HG03565 (cell line): ENCODE results near the gene SPTBN1.
"Not testable (repeated sequence)": the region's sequence is repeated elsewhere in the genome, so short reads cannot be mapped to it uniquely, and the experiment has no call there.

ENCODE experiments used
- ATAC-seq: cut with Tn5 transposase; IDR thresholded peaks from one replicate; pipeline ENCODE4 v1.9.1; 2021; ENCODE audit warnings: mild to moderate bottlenecking, moderate library complexity; ENCODE audit not compliant: unreplicated experiment

The SPTBN1 gene

DNA sequence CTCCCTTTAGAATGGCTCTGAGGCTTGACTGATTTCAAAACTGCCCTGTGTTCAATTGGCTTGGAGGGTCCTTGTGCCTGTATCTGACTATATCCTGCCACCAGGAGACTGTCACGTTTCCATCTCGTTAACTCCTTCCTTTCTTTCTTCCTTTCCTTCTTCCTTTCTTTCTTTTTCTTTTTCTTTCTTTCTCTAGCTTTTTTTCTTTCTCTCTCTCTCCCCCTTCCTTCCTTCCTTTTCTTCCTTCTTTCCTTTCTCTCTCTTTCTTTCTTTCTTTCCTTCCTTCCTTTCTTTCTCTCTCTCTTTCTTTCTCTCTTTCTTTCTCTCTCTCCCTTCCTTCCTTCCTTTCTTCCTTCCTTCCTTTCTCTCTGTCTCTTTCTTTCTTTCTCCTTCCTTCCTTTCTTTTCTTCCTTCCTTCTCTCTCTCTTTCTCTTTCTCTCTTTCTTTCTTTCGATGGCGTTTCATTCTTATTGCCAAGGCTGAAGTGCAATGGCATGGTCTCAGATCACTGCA is 229.2 kb downstream of the SPTBN1 start:
- no peak for ATAC-seq

GRCh38 chr2:54687595-54688152 is 231.5 kb downstream of the SPTBN1 start:
- no peak for ATAC-seq

GRCh38 chr2:54691445-54692135 is 235.5 kb downstream of the SPTBN1 start:
- no peak for ATAC-seq

DNA sequence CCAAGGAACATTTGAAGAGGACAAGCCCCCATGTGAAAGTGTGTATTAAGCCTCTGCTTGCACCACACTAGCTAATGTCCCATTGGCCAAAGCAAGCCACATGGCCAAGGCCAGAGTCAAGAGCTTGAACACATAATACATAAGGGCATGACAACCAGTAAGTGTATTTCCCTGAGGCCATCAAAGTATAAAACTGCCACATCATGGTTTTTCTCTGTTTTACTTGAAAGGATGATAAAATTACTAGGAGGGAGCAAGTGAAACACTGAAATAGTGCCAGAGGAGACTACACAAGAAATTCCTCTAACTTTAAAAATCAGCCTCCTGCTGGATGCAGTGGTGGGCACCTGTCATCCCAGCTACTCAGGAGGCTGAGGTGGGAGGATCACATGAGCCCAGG is 236.4 kb downstream of the SPTBN1 start:
- no peak for ATAC-seq

- ATAC-seq, result no peak
These were observed 239.3 kb downstream of the SPTBN1 start for GRCh38 chr2:54695378-54695777.

DNA sequence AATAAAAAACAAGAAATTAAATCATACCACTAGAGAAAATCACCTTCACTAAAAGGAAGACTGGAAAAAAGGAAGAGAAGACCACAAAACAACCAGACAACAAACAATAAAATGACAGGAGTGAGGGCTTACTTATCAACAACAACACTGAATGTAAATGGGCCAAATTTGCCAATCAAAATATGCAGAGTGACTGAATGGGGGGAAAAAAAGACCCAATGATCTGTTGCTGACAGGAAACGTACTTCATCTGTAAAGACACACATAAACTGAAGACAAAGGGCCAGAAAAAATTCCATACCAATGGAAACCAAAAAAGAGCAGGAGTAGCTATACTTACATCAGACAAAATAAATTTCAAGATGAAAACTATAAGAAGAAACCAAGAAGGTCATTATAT is 241.8 kb downstream of the SPTBN1 start:
- no peak for ATAC-seq

GRCh38 chr2:54698926-54699325 is 242.8 kb downstream of the SPTBN1 start:
- ATAC-seq, result not testable (repeated sequence)

DNA sequence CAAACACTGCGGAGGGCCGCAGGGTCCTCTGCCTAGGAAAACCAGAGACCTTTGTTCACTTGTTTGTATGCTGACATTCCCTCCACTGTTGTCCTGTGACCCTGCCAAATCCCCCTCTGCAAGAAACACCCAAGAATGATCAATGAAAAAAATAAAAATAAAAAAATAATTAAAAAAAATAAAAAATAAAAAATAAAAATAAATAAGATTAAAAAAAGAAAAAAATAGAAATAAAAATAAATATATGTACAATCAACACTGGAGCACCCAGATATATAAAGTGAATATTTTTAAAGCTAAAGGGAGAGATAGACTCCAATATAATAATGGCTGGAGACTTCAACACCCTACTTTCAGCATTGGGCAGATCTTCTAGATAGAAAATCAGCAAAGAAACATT is 243.5 kb downstream of the SPTBN1 start:
- ATAC-seq, result no peak

DNA sequence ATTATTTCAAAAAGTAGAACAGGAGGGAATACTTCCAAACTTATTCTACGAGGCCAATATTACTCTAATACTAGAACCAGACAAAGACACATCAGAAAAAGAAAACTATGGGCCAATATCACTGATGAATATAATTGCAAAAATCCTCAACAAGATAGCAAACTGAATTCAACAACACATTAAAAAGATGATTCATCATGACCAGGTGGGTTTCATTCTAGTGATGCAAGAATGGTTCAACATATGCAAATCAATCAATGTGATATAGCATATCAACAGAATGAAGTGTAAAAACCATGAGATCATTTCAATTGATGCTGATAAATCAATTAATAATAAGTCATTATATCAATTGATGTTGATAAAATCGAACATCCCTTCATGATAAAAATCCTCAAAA is 244.9 kb downstream of the SPTBN1 start:
- no peak for ATAC-seq

DNA sequence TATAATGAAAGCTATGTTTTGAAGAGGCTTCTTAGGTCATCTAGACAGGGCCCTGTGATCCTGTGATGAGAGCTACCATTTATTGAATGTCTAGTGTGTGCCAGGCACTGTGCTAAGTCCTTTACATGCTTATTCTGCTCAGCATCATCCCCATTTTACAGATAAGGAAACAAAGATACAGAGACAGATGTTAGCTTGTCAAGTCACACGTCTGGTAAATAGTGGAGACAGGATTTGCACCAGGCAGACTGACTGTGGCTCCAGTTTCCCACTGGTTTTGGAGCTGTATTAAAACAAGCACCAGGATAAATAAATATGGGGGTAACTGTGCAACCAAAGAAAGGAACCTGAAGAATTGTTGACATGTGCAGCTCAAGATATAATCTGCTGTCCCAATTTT is 248.1 kb downstream of the SPTBN1 start:
- ATAC-seq, result no peak

- ATAC-seq, result no peak
These were observed 248.8 kb downstream of the SPTBN1 start for GRCh38 chr2:54704688-54705605.

DNA sequence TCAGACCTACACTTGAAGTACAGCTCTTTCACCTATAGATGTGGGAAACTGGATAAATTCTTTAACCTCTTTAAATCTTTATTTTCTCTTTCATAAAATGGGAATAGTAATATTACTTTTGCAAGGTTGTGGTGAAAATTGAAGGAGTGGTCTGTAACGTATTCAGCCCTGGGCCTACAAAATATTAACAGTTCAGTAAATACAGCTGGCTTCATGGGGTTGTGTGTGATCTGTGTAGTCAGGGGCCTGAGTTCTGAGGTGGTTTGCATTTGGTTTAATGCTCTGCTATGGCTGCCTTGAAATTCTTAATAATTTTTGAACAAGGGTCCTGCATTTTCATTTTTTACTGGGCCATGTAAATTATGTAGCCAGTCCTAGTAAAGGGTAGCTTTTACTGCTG is 250.5 kb downstream of the SPTBN1 start:
- ATAC-seq, result no peak

DNA sequence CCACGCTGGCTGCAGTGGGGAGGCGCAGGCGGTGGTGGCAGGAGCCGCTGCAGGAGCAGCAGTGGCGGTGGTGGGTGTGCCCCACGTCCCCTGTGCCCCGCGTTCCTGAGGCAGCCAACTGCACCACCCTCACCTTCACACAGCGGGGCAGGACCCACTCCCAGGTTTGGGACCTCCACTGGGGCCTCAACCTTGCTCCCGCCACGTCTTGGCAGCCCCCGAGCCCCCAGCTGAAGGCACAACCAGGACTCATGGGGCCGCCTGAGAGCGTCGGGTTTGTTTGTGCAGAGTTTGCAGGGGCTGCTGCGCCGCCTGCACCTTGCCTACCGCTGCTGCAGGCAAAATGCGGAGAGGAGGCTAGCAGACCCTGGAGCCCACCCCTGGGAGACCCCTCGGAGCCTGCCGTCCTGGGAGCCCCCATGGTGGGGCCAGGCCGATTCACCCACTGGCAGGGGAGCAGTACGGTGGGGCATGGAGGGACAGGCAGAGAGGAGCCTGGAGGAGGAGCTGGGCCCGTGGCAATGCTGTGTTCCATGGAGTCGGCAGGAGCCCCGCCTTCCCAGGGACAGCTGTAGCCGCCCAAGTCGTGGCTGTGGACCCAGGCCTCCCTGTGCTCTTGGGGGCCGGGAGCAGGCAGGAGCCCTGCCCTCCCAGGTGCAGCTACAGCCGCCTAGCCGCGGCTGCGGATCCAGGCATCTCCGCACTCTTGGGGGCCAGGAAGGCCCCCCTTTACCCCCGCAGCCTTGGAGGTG is 252.6 kb downstream of the SPTBN1 start:
- ATAC-seq, result no peak

DNA sequence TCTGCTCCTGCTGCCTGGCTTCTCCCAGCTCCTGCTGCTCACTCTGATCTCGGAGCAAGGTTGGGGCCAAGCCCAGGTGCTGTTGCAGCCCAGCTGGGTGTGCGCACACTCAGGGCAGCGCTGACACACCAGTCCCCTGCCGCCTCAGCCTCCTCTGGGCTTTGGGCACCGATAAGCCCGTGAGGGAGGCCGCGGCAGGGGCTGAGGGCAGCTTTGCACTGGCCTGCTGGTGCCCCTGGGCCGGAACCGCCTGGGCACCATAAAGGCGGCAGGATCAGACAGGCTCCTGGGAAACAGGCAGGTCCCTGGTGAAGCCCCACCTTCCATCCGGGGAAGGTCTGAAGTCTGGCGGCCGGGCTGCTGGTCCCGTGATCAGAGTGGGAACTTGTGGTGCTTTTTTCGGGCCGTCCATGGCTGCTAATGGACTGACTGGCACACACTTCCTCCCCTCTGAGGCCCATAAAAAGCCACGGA is 253.2 kb downstream of the SPTBN1 start:
- no peak for ATAC-seq

- ATAC-seq, result no peak
These were observed 254.1 kb downstream of the SPTBN1 start for GRCh38 chr2:54710216-54710615.

GRCh38 chr2:54712516-54712915 is 256.4 kb downstream of the SPTBN1 start:
- ATAC-seq, result no peak

GRCh38 chr2:54714996-54715395 is 258.9 kb downstream of the SPTBN1 start:
- no peak for ATAC-seq

GRCh38 chr2:54716375-54716774 is 260.2 kb downstream of the SPTBN1 start:
- ATAC-seq, result no peak

DNA sequence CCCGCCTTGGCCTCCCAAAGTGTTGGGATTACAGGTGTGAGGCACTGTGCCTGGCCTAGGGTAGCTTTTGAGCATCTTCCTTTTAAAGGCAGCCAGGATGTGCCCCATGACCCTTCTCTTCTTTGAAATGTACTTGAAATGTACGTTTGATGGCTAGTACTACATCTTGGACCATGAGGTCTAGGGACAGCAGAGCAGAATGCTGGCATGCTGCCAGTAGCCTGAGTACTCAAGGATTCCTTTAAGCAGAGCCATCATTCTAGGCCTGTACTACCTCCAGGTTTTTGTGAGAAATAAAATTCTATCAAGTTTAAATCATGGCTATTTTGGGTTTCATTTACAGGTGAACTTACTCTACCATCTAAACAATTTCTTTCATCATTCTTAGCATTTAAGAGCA is 264.4 kb downstream of the SPTBN1 start:
- no peak for ATAC-seq
